HepG2 (cell line): ENCODE measurements around the gene GALNTL6. TPM values are rescaled to one million over a fixed set of nuclear protein-coding genes. Genes with fewer than 3 reads are reported as not detected.

Experiments used
- EEA1 ChIP-seq: sonication (generic); formaldehyde crosslinking; IDR thresholded peaks from 2 replicates; pipeline ENCODE4 v1.5.1; 2020; ENCODE audit warnings: mild to moderate bottlenecking, missing genetic modification reagents, borderline replicate concordance
- HCFC1 ChIP-seq: fragments of 150-350 bp; IDR thresholded peaks from 2 replicates; pipeline ENCODE4 v1.6.1; 2014; ENCODE audit warnings: low read depth, low read length
- NR2F1 ChIP-seq, 2 experiments: fragments of 450-650 bp in 1 of 2; formaldehyde crosslinking in 1 of 2; IDR thresholded peaks; 2 replicates each; pipeline versions ENCODE4 v1.5.0 to v1.6.1; 2016 to 2020; ENCODE audit warnings: mild to moderate bottlenecking in 1 of 2, missing compliant biosample characterization in 1 of 2, missing genetic modification reagents in 1 of 2, moderate library complexity in 1 of 2
- PHF8 ChIP-seq: sonication (generic); formaldehyde crosslinking; IDR thresholded peaks from 2 replicates; pipeline ENCODE4 v1.5.0; 2020; ENCODE audit warnings: missing genetic modification reagents
- ZNF142 ChIP-seq: sonication (generic); formaldehyde crosslinking; IDR thresholded peaks from 2 replicates; pipeline ENCODE4 v1.4.0; 2020; ENCODE audit warnings: missing genetic modification reagents
- ZNF275 ChIP-seq: sonication (generic); formaldehyde crosslinking; IDR thresholded peaks from 2 replicates; pipeline ENCODE4 v1.8.0; 2022; ENCODE audit warnings: missing genetic modification reagents, mild to moderate bottlenecking, inconsistent platforms, borderline replicate concordance
- ZNF547 ChIP-seq: sonication (generic); formaldehyde crosslinking; IDR thresholded peaks from 2 replicates; pipeline ENCODE4 v1.5.1; 2020; ENCODE audit warnings: mild to moderate bottlenecking, missing genetic modification reagents
- polyA plus RNA-seq, 8 experiments: library from polyadenylated mRNA; depleted of rRNA in 3 of 8; stranded (reverse) in 7 of 8; unstranded in 1 of 8; fragments of >200 nt; fragmentation: Illumina TruSeq in 4 of 8; extraction: Trizol in 4 of 8; gene quantifications; 2 replicates each; pipeline versions ENCODE4 v1.2.1 to v1.2.3, GENCODE V29; 2011 to 2016; ENCODE audit warnings: low read depth in 4 of 8, missing spikeins in 1 of 8, mixed read lengths in 1 of 8; ENCODE audit not compliant: insufficient read depth in 1 of 8
- total RNA-seq, 5 experiments: library from RNA; depleted of rRNA; stranded (reverse); fragments of >200 nt; fragmentation: Illumina TruSeq; extraction: Trizol; gene quantifications; 2 replicates each; pipeline ENCODE4 v1.2.3, GENCODE V29; 2016; ENCODE audit warnings: low read depth in 1 of 5

GALNTL6 gene
- total and polyA plus RNA-seq, 2 of the 13 experiments (the other 11 are each of a cell fraction or from before 2014, with no cell fraction given): not detected

- no peak for TF ChIP-seq ZNF142 (CRISPR knock-in tag)
- TF ChIP-seq EEA1: no peak
- TF ChIP-seq ZNF275: no peak
- no peak for TF ChIP-seq ZNF547 (CRISPR knock-in tag)
- no peak for TF ChIP-seq NR2F1 (CRISPR knock-in tag; IDR thresholded peaks at IDR 0.05)
- TF ChIP-seq HCFC1: no peak
- TF ChIP-seq PHF8 (CRISPR knock-in tag): no peak
Observed at GRCh38 chr4:172978848-172979247, 1165.6 kb downstream of the GALNTL6 start (continued).
